Mammary epithelial cell (primary cell): ENCODE results near the gene RPS8.

ENCODE experiments used
- CTCF ChIP-seq, 2 donors: IDR thresholded peaks in 1 of 2; conservative IDR thresholded peaks in 1 of 2; 2 replicates each; pipeline ENCODE4 v1.5.1; 2011 to 2012; ENCODE audit warnings: inconsistent platforms in 2 of 2, low read length in 2 of 2, mild to moderate bottlenecking in 2 of 2, control low read depth in 1 of 2, low read depth in 1 of 2; ENCODE audit not compliant: insufficient read depth in 1 of 2; ENCODE audit errors: extremely low read depth in 1 of 2
- EZH2 ChIP-seq: IDR thresholded peaks from 2 replicates; pipeline ENCODE4 v1.6.1; 2012; ENCODE audit warnings: low read length, inconsistent platforms, borderline replicate concordance

GRCh38 chr1:44819196-44819607, 43.9 kb downstream of the RPS8 start:
- TF ChIP-seq CTCF (conservative IDR thresholded peaks at IDR 0.05 in 1 of 2, IDR thresholded peaks at IDR 0.05 in 1 of 2; ENCODE audit: extremely low read depth in 1 of 2, insufficient read depth in 1 of 2, low read depth in 1 of 2, low read length in 2 of 2) = no peak
- TF ChIP-seq EZH2 = no peak
